Measurements from ENCODE around the gene MAPK14.

Gene MAPK14

GRCh38 chr6:36139431-36139830 lies 111.8 kb downstream of the MAPK14 start:
- DNase-seq, result no peak

GRCh38 chr6:36139991-36140710 lies 112.5 kb downstream of the MAPK14 start:
- DNase-seq, result no peak

GRCh38 chr6:36141091-36141490 lies 113.5 kb downstream of the MAPK14 start:
- DNase-seq, result peak in 1 of 2 donors; percentile 64

GRCh38 chr6:36141961-36142360 lies 114.4 kb downstream of the MAPK14 start:
- no peak for DNase-seq

GRCh38 chr6:36142971-36143838 lies 115.6 kb downstream of the MAPK14 start:
- no peak for DNase-seq

- no peak for DNase-seq
Observed at GRCh38 chr6:36145495-36145894, 117.9 kb downstream of the MAPK14 start.

GRCh38 chr6:36147294-36147693 lies 119.7 kb downstream of the MAPK14 start:
- no peak for DNase-seq

GRCh38 chr6:36149476-36149875 lies 121.9 kb downstream of the MAPK14 start:
- no peak for DNase-seq

GRCh38 chr6:36150283-36150682 lies 122.7 kb downstream of the MAPK14 start:
- no peak for DNase-seq

GRCh38 chr6:36154286-36154685 lies 126.7 kb downstream of the MAPK14 start:
- no peak for DNase-seq

- DNase-seq, result no peak
Observed at GRCh38 chr6:36155662-36156061, 128.1 kb downstream of the MAPK14 start.

- no peak for DNase-seq
Observed at GRCh38 chr6:36160147-36160760, 132.6 kb downstream of the MAPK14 start.

Measured in inflammatory macrophage (primary cell).